Liver (tissue), 9 donors: ENCODE measurements around the gene KRT1. TPM values are rescaled to one million over a fixed set of nuclear protein-coding genes. Genes with fewer than 3 reads are reported as not detected.

Experiments used
- DNase-seq: peaks from one replicate; pipeline ENCODE4 v3.0.0-alpha.2; 2017; ENCODE audit warnings: low spot score
- H3K27ac ChIP-seq, 2 donors: one replicate each; pipeline ENCODE4 v1.7.0; 2013; ENCODE audit warnings: inconsistent platforms in 2 of 2, low read length in 2 of 2, control low read depth in 1 of 2, low read depth in 1 of 2, mild to moderate bottlenecking in 1 of 2
- H3K27me3 ChIP-seq, 4 donors: one replicate each; pipeline versions ENCODE4 v1.6.1 to v1.7.0; 2013; ENCODE audit warnings: low read length in 3 of 4, inconsistent platforms in 1 of 4, mild to moderate bottlenecking in 1 of 4, moderate library complexity in 1 of 4; ENCODE audit not compliant: control insufficient read depth in 4 of 4, insufficient read depth in 4 of 4
- H3K36me3 ChIP-seq, 4 donors: one replicate each; pipeline versions ENCODE4 v1.6.1 to v1.7.0; 2013; ENCODE audit warnings: low read length in 3 of 4, mild to moderate bottlenecking in 3 of 4, low read depth in 1 of 4, moderate library complexity in 1 of 4; ENCODE audit not compliant: control insufficient read depth in 4 of 4, insufficient read depth in 3 of 4
- H3K4me1 ChIP-seq, 4 donors: one replicate each; pipeline versions ENCODE4 v1.6.1 to v1.7.0; 2013; ENCODE audit warnings: low read length in 3 of 4, mild to moderate bottlenecking in 3 of 4, moderate library complexity in 1 of 4; ENCODE audit not compliant: control insufficient read depth in 4 of 4, insufficient read depth in 4 of 4
- H3K4me3 ChIP-seq, 3 donors: one replicate each; pipeline versions ENCODE4 v1.6.1 to v1.7.0; 2013; ENCODE audit warnings: low read length in 3 of 3, control low read depth in 1 of 3, low read depth in 1 of 3, mild to moderate bottlenecking in 1 of 3
- H3K9ac ChIP-seq, 2 donors: one replicate each; pipeline ENCODE4 v1.7.0; 2013; ENCODE audit warnings: low read length in 2 of 2, mild to moderate bottlenecking in 2 of 2, moderate library complexity in 2 of 2, control low read depth in 1 of 2, low read depth in 1 of 2
- H3K9me3 ChIP-seq, 4 donors: one replicate each; pipeline versions ENCODE4 v1.6.1 to v1.7.0; 2013; ENCODE audit warnings: low read length in 3 of 4; ENCODE audit not compliant: control insufficient read depth in 4 of 4
- ATF3 ChIP-seq: IDR thresholded peaks from 2 replicates; pipeline ENCODE4 v1.6.1; 2016; ENCODE audit warnings: antibody characterized with exemption
- CTCF ChIP-seq: fragments of 150-350 bp; IDR thresholded peaks from 2 replicates; pipeline ENCODE4 v1.5.1; 2017; ENCODE audit warnings: improper control_type of control experiment, low read depth, low read length; ENCODE audit not compliant: missing input control
- EGR1 ChIP-seq, 2 donors: IDR thresholded peaks; 2 replicates each; pipeline ENCODE4 v1.6.1; 2016 to 2018; ENCODE audit warnings: antibody characterized with exemption in 2 of 2, low read depth in 2 of 2
- FOXA1 ChIP-seq: IDR thresholded peaks from 2 replicates; pipeline ENCODE4 v1.6.1; 2016; ENCODE audit warnings: antibody characterized with exemption
- FOXA2 ChIP-seq: IDR thresholded peaks from 2 replicates; pipeline ENCODE4 v1.6.1; 2016; ENCODE audit warnings: antibody characterized with exemption
- GABPA ChIP-seq, 2 donors: IDR thresholded peaks in 1 of 2; conservative IDR thresholded peaks in 1 of 2; 2 replicates each; pipeline ENCODE4 v1.6.1; 2016; ENCODE audit warnings: antibody characterized with exemption in 2 of 2, mild to moderate bottlenecking in 1 of 2, moderate library complexity in 1 of 2
- HNF4G ChIP-seq: IDR thresholded peaks from 2 replicates; pipeline ENCODE4 v1.6.1; 2016; ENCODE audit warnings: antibody characterized with exemption
- JUND ChIP-seq, 2 donors: IDR thresholded peaks; 2 replicates each; pipeline ENCODE4 v1.6.1; 2016; ENCODE audit warnings: antibody characterized with exemption in 2 of 2
- MAX ChIP-seq: IDR thresholded peaks from 2 replicates; pipeline ENCODE4 v1.6.1; 2016; ENCODE audit warnings: antibody characterized with exemption
- NR2F2 ChIP-seq: IDR thresholded peaks from 2 replicates; pipeline ENCODE4 v1.6.1; 2016; ENCODE audit warnings: antibody characterized with exemption
- RAD21 ChIP-seq, 2 donors: IDR thresholded peaks; 2 replicates each; pipeline ENCODE4 v1.6.1; 2016; ENCODE audit warnings: antibody characterized with exemption in 2 of 2, mild to moderate bottlenecking in 2 of 2
- REST ChIP-seq: IDR thresholded peaks from 2 replicates; pipeline ENCODE4 v1.6.1; 2016; ENCODE audit warnings: antibody characterized with exemption, mild to moderate bottlenecking
- RXRA ChIP-seq, 2 donors: IDR thresholded peaks; 2 replicates each; pipeline ENCODE4 v1.6.1; 2017 to 2018; ENCODE audit warnings: antibody characterized with exemption in 2 of 2, mild to moderate bottlenecking in 1 of 2
- SP1 ChIP-seq: IDR thresholded peaks from 2 replicates; pipeline ENCODE4 v1.6.1; 2018; ENCODE audit warnings: antibody characterized with exemption, mild to moderate bottlenecking
- TAF1 ChIP-seq: conservative IDR thresholded peaks from 2 replicates; pipeline ENCODE4 v1.6.1; 2016; ENCODE audit warnings: antibody characterized with exemption, mild to moderate bottlenecking
- YY1 ChIP-seq: IDR thresholded peaks from 2 replicates; pipeline ENCODE4 v1.6.1; 2016; ENCODE audit warnings: antibody characterized with exemption, mild to moderate bottlenecking
- ZBTB33 ChIP-seq: IDR thresholded peaks from 2 replicates; pipeline ENCODE4 v1.6.1; 2016; ENCODE audit warnings: antibody characterized with exemption
- WGBS: extraction: QIAGEN DNeasy Blood & Tissue Kit; methylation state at CpG from one replicate; pipeline ENCODE4 v1.1.7; 2013; 5-methylcytosine and 5-hydroxymethylcytosine counted together
- polyA plus RNA-seq, 2 donors: library from polyadenylated mRNA; stranded (reverse) in 1 of 2; unstranded in 1 of 2; fragments of 200-250 nt in 1 of 2; fragments of >200 nt in 1 of 2; fragmentation: Nextera tagmentation in 1 of 2; extraction: Ambion mirVana in 1 of 2; gene quantifications; one replicate each; pipeline versions ENCODE4 v1.2.1 to v1.2.3, GENCODE V29; 2013 to 2015
- total RNA-seq, 2 donors: library from RNA; depleted of rRNA; stranded (reverse); fragments of >200 nt; gene quantifications; one replicate each; pipeline ENCODE4 v1.2.3, GENCODE V29; 2014
- donor health status: healthy.
- donor health status: healthy.
- donor health status: healthy.
- donor health status: healthy.
- donor health status: healthy.

Gene KRT1
- total and polyA plus RNA-seq, 4 donors = 0.14 to 2.7 TPM; not detected in 2

- TF ChIP-seq JUND (IDR thresholded peaks at IDR 0.05) = no peak
- no peak for TF ChIP-seq RAD21 (IDR thresholded peaks at IDR 0.05)
- TF ChIP-seq RXRA (IDR thresholded peaks at IDR 0.05) = no peak
- TF ChIP-seq YY1 = no peak
- TF ChIP-seq HNF4G = no peak
- no peak for TF ChIP-seq NR2F2
- TF ChIP-seq MAX = no peak
- TF ChIP-seq ATF3 = no peak
- no peak for TF ChIP-seq EGR1 (IDR thresholded peaks at IDR 0.05; ENCODE audit: low read depth in 2 of 2)
Measured at GRCh38 chr12:52667931-52668330, 12.3 kb downstream of the KRT1 start.

GRCh38 chr12:52667509-52667908 lies 12.7 kb downstream of the KRT1 start:
- Histone ChIP-seq H3K27ac (no peak overlapping the region), H3K9me3 (no peaks in the 10 kb centered on the region), H3K4me3 (no peak overlapping the region), H3K4me1 (no peaks in the 10 kb centered on the region), H3K9ac (no peak overlapping the region), H3K27me3 (peaks cover 0 to 8% (median 0%) of the 10 kb centered on the region in 4 donors), H3K36me3 (no peaks in the 10 kb centered on the region)
- 47% methylated on average over 9 of the region's 9 CpGs for WGBS
- DNase-seq = no peak
- TF ChIP-seq CTCF (no peak), EGR1 (IDR thresholded peaks at IDR 0.05; ENCODE audit: low read depth in 2 of 2) (no peak), YY1 (no peak), FOXA2 (no peak), SP1 (no peak), GABPA (IDR thresholded peaks at IDR 0.05 in 1 of 2, conservative IDR thresholded peaks at IDR 0.05 in 1 of 2) (no peak), TAF1 (no peak), HNF4G (no peak), RAD21 (IDR thresholded peaks at IDR 0.05) (no peak), JUND (IDR thresholded peaks at IDR 0.05) (no peak), ZBTB33 (no peak), FOXA1 (no peak), RXRA (IDR thresholded peaks at IDR 0.05) (no peak), REST (no peak)

More at GRCh38 chr12:52667931-52668330, 12.3 kb downstream of the KRT1 start:
- H3K36me3 ChIP-seq = no peaks in the 10 kb centered on the region
- 74% methylated on average over 7 of the region's 7 CpGs for WGBS
- no peak for DNase-seq
- no peak overlapping the region for H3K4me3 ChIP-seq
- H3K27ac ChIP-seq = no peak overlapping the region
- no peak overlapping the region for H3K9ac ChIP-seq
- peaks cover 0 to 8% (median 0%) of the 10 kb centered on the region in 4 donors for H3K27me3 ChIP-seq
- H3K9me3 ChIP-seq = no peaks in the 10 kb centered on the region
- H3K4me1 ChIP-seq = no peaks in the 10 kb centered on the region
